GM18520 (cell line): Measurements from ENCODE around the gene FCAMR.

Experiments used
- ATAC-seq: cut with Tn5 transposase; IDR thresholded peaks from one replicate; pipeline ENCODE4 v1.9.1; 2021; ENCODE audit not compliant: unreplicated experiment

The FCAMR gene

GRCh38 chr1:206970446-206970845, at the start of gene FCAMR:
TSS of gene FCAMR (minus strand) at chr1:206970460. CDS start at chr1:206970125, 335 bp downstream.
- ATAC-seq, result no peak

GRCh38 chr1:207019661-207020060, 49.4 kb upstream of the FCAMR start:
- ATAC-seq, result no peak

DNA sequence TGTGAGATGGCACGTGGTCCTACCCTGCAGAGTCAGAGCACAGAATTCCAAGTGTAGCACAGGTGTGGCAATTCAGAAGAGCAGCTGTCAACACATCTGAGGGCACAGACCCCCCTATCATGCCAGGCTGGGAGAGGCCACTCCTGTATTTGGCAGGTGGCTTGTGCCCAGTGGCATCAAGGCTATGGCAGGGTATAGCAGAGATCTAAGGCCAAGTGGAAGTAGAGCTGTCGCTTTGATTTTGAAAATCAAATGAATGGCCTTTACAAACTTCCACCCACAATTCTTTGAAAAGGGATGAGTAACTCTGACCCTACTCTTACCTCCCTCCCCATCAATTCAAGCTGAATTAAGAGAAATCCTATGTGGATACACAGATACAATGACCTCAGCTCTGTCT, 48.9 kb upstream of the FCAMR start:
- ATAC-seq, result no peak

- ATAC-seq, result no peak
These were observed 48.4 kb upstream of the FCAMR start for GRCh38 chr1:207018707-207019106.

DNA sequence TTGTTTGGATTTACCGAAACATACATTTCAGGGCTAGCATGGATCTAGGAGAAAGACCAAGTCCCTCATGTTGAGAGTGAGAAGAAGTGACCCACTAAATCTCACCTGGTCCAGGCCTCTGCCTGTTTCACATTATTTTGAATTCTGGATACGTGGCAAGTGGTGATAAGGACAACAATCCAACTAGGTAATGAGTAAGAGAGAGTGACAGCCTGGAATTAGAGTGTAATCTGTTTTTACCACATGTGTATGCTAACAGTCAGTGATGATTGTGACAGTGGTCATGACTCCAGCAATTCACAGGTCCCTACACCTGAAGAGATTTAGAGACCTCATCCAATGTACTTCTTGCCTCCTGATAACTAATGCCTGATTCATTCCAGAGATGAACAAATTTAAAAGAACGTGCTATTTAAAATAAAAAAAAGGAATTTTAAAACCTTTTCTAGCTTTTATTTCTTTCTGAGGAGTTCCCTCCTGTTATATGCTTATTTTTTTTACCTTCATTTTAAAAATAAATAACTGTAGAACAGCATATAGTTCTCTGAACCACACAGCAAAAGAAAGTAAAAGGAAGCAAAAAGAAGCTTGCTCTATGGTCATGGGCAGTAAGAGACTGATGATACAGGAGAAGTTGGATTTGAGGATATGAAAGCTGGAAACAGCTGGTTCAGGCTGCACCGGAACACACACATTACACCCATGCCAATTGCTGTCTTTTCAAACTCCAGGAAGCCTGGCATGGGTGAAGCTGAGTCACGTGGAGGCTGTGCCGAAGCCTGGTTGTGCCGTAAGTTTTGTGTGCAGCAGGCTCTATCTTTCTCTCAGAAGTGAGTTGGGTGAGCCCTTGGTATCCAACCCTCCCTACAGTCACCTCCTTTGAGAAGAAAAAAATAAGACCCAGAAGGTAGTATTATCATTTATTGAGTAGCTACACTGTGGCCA, 47.6 kb upstream of the FCAMR start:
- no peak for ATAC-seq

- no peak for ATAC-seq
These were observed 45.5 kb upstream of the FCAMR start for GRCh38 chr1:207015791-207016190.

DNA sequence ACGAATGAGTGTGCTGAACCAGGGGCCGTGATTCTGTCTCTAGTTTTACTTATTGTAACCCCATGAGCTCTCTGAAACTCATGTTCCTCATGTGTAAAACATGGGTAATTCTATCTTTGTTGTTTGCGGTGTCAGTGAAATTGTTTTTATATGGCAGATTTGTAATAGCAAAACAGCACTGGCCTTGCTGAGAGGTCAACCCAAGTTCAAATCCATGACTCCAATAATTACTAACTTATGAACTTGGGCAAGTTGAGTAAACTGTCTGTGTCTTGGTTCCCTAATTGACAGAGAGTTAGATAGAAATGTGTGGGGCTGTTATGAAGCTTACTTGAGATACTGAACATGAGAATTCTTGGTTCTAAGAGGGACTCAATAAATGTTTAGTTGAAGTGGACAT, 44.5 kb upstream of the FCAMR start:
- ATAC-seq, result no peak

DNA sequence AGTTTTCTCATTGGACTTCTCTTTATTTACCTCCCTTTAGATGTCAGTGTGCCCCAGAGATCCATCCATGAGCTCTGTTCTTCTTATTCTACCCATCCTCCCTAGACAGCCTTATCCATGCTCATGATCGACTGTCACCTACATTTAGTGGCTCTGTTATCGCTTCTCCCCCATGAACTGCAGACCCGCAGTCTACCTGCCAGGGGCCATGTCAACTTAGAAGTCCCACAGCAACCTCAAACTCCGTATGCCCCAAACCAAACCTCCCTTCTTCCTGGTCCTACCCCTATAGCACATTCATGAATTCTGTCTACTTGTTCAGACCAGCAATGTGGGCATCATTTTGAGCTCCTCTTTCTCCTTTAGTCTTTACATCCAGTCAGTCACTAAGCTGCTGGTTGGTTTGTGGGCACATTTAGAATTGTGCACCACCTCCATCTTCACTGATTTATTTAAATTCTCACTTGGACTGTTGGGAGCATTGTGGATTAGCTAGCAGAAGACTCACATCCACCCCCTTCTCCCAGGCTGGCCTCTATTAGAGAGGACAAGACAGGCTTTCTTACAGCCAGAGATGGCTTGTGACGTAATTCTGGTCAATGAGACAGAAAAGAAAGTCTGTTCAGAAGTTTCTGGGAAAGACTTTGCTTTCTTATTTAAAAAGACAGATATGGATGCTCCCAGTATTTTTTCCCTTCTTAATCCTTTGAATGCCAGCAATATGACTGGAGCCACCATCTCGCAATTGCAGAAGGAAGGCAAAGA, 43.2 kb upstream of the FCAMR start:
- ATAC-seq, result no peak

GRCh38 chr1:207010726-207011125, 40.5 kb upstream of the FCAMR start:
- ATAC-seq, result no peak

GRCh38 chr1:207009945-207010344, 39.7 kb upstream of the FCAMR start:
- ATAC-seq, result no peak

- ATAC-seq, result no peak
These were observed 39.1 kb upstream of the FCAMR start for GRCh38 chr1:207009182-207009850.

- no peak for ATAC-seq
These were observed 37.2 kb upstream of the FCAMR start for GRCh38 chr1:207007352-207008033.

GRCh38 chr1:207006914-207007313, 36.7 kb upstream of the FCAMR start:
- no peak for ATAC-seq

GRCh38 chr1:207006083-207006482, 35.8 kb upstream of the FCAMR start:
- ATAC-seq, result no peak

DNA sequence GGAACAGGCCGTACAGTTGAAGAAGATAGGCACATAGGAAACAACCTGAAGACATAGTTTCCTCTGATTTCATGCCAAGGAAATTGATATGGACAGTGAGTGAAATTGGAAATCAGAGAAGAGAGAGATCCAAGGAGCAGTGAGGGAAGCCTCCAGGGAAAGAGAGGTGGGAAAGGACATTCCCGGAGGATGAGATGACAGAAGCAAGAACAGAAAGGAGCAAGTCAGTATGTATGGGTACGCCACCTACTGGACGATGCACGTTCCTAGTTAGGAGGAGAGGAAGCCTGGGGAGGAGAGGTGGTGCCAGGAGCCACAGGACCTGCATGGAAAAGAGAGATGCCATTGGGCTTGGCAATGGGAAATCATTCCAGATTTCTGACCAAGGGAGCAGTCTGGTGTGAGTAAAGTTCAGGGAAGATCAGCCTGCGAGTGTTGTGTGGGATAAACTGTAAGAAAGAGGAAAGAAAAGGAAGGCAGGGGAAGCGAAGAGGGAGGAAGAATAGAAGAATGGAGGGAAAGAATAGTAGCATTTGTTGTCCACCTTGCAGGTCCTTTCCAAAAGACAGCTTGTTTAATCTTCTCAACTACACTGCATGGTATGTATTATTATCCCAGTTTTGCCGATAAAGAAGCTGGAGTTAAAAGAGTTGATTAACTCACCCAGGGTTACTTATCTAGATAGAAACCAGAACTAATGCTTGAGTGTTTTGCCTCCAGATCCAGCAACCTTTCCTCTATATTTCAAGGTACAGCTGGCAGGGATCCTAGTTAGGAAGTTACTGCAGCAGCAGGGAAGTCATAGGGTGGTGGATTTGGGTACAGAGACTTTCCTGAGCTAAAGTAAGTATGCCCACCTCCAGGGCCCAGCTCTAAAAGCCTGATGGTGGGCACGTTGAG, 34.9 kb upstream of the FCAMR start:
- no peak for ATAC-seq

DNA sequence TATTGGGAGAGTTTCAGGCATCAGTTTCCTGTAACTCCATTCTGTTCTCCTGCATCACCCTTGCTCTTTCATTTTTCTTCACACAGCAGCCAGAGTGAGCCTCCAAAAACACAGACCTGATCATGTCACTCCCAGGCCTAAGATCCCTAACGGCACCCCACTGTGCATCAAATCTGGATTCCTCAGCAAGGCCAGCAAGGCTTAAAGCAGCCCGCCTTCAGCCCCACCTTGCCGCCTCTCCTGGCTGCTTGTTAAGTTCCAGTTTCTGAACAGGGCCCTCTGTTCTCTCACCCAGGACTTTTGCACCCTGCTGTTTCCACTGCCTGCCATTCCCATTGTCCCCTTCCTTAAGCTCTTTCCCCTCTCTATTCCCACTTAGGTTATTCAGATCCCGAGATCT, 33.0 kb upstream of the FCAMR start:
- no peak for ATAC-seq

DNA sequence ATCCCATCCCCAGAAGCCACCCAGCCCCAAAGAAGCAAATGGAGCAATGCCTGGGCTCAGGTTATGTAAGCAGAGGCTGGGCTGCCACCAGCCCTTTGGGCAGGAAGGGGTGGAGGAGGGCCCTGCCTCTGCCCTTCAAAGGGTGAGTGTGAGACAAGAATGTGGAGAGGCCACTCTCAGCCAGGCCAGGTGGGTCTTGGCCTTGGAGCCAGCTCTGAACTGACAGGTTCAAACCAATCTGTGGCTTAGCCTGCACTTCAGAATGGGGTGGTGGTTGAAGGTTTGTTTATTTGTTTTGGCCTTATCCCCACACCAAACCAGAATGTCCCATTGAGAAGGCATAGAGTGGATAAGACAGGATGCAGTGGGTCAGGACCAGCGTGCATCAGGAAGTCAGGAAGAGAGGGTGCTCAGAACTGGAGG, 32.5 kb upstream of the FCAMR start:
- no peak for ATAC-seq

DNA sequence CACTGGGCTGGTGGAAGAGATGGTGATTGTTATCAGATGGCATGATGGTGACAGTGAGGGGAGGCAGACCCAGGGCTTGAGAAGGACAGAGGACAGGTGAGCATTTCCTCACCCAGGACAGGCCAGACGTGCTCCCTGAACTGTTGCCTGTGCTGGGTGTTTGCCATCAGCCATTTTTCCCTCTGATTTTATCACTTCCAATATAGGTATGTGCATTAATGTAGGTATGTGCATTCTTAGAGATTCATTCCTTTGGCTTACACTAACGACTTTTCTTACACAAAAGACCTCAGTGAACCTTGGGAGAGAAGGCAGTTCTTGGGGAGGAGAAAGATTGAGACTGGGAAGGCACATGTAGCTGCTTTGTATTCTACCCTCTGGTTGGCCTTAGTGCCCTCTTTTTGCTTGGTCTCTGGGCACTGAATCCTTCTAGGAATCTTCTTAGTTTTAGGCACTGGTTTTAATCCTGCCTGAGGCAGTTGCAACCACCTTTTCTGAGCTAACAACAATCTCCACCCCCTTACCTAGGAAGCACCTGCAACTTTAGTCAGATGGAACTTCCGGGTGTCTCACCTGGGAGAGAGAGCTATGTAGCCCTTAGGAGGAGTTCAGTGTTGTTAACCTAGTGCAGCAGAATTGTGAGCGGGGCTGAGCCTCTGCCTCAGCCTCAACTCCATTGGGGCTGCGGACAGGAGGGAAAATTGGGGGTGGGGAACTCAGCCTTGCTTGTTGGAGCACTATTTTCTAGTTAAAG, 31.4 kb upstream of the FCAMR start:
- ATAC-seq, result no peak

GRCh38 chr1:207000651-207001291, 30.5 kb upstream of the FCAMR start:
- no peak for ATAC-seq
